Non-pigmented ciliary epithelial cell (primary cell): ENCODE data around the gene KIAA1217.
"Not testable (repeated sequence)": the region's sequence is repeated elsewhere in the genome, so short reads cannot be mapped to it uniquely, and the experiment has no call there.

Experiments
- DNase-seq: peaks from one replicate; pipeline ENCODE4 v3.0.0-alpha.2; 2010; ENCODE audit warnings: low read depth

KIAA1217 gene

GRCh38 chr10:24289235-24289634 is 80.3 kb downstream of the KIAA1217 start:
- no peak for DNase-seq

- no peak for DNase-seq
These were observed 83.7 kb downstream of the KIAA1217 start for GRCh38 chr10:24292304-24293293.

GRCh38 chr10:24299578-24300260 is 90.8 kb downstream of the KIAA1217 start:
- peak; percentile 70 for DNase-seq

GRCh38 chr10:24303522-24304310 is 94.8 kb downstream of the KIAA1217 start:
- no peak for DNase-seq

- DNase-seq, result no peak
These were observed 96.9 kb downstream of the KIAA1217 start for GRCh38 chr10:24305551-24306506.

- DNase-seq, result no peak
These were observed 97.6 kb downstream of the KIAA1217 start for GRCh38 chr10:24306507-24306875.

GRCh38 chr10:24307116-24307515 is 98.2 kb downstream of the KIAA1217 start:
- DNase-seq, result no peak

GRCh38 chr10:24307696-24308485 is 99.0 kb downstream of the KIAA1217 start:
- DNase-seq, result no peak

- no peak for DNase-seq
These were observed 101.2 kb downstream of the KIAA1217 start for GRCh38 chr10:24310104-24310503.

GRCh38 chr10:24311888-24312287 is 103.0 kb downstream of the KIAA1217 start:
- DNase-seq, result no peak

- DNase-seq, result no peak
These were observed 104.3 kb downstream of the KIAA1217 start for GRCh38 chr10:24313283-24313682.

GRCh38 chr10:24315211-24315610 is 106.3 kb downstream of the KIAA1217 start:
- no peak for DNase-seq

- no peak for DNase-seq
These were observed 109.6 kb downstream of the KIAA1217 start for GRCh38 chr10:24318517-24318916.

- DNase-seq, result no peak
These were observed 111.4 kb downstream of the KIAA1217 start for GRCh38 chr10:24320373-24320772.

- DNase-seq, result no peak
These were observed 115.7 kb downstream of the KIAA1217 start for GRCh38 chr10:24324651-24325050.

GRCh38 chr10:24331457-24331856 is 122.5 kb downstream of the KIAA1217 start:
- DNase-seq, result no peak

- DNase-seq, result no peak
These were observed 124.8 kb downstream of the KIAA1217 start for GRCh38 chr10:24333736-24334135.

GRCh38 chr10:24334279-24334939 is 125.5 kb downstream of the KIAA1217 start:
- no peak for DNase-seq

GRCh38 chr10:24337723-24338122 is 128.8 kb downstream of the KIAA1217 start:
- not testable (repeated sequence) for DNase-seq

- DNase-seq, result no peak
These were observed 130.4 kb downstream of the KIAA1217 start for GRCh38 chr10:24339387-24339786.
